GM12878 (cell line): Measurements from ENCODE around the gene CHN2. TPM values are rescaled to one million over a fixed set of nuclear protein-coding genes. Genes with fewer than 3 reads are reported as not detected.

ENCODE experiments used
- ATAC-seq: fragments of 200-7000 bp; cut with Tn5 transposase; 3 replicates; pipeline ENCODE4 v1.9.1; 2020; ENCODE audit warnings: mild to moderate bottlenecking, moderate library complexity
- BruUV-seq: library from RNA; stranded (reverse); fragments of 400-500 nt; replicated peaks from 2 replicates; lab custom pipeline; 2021; lab: Mats Ljungman, UMichigan
- CTCF ChIA-PET: fragments of 300-600 bp; sonication (Branson Sonifier 250); formaldehyde crosslinking; extraction: SDS; loops from one replicate; lab custom pipeline; 2021; ENCODE audit warnings: inconsistent platforms; lab: Yijun Ruan, JAX
- POLR2A ChIA-PET: fragments of 350-600 bp; formaldehyde crosslinking; extraction: SDS; loops from one replicate; lab custom pipeline; 2021; ENCODE audit warnings: inconsistent platforms; lab: Charles Lee
- RAD21 ChIA-PET: fragments of 300-600 bp; sonication (Branson Sonifier 250); formaldehyde crosslinking; loops from one replicate; lab custom pipeline; 2023; ENCODE audit warnings: antibody characterized with exemption; ENCODE audit not compliant: unreplicated experiment; lab: Charles Lee
- SMC1A ChIA-PET: fragments of 300-600 bp; sonication (Branson Sonifier 250); formaldehyde crosslinking; loops from one replicate; lab custom pipeline; 2023; ENCODE audit not compliant: unreplicated experiment, uncharacterized antibody; lab: Charles Lee
- DNase-seq: peaks from one replicate; pipeline ENCODE4 v3.0.0-alpha.2; 2011; ENCODE audit warnings: low read depth, low spot score
- FAIRE-seq: peaks from 3 replicates; lab custom pipeline; 2011; peaks lifted over from hg19 to GRCh38; lab: Jason Lieb, UNC
- H2AFZ ChIP-seq: 2 replicates; pipeline ENCODE4 v1.6.0; 2011; ENCODE audit warnings: low read depth, low read length, control low read depth; ENCODE audit not compliant: control insufficient read depth
- H3K27ac ChIP-seq: 2 replicates; pipeline ENCODE4 v1.5.1; 2011; ENCODE audit warnings: control low read depth; ENCODE audit not compliant: control insufficient read depth, insufficient read depth
- H3K27me3 ChIP-seq, 2 experiments: replicated peaks in 1 of 2; 2 replicates each; pipeline versions ENCODE4 v1.6.0 to v1.6.1; 2011; ENCODE audit warnings: low read length in 1 of 2; ENCODE audit not compliant: control insufficient read depth in 2 of 2, insufficient read depth in 2 of 2
- H3K36me3 ChIP-seq, 2 experiments: 2 replicates each; pipeline ENCODE4 v1.5.1; 2011; ENCODE audit warnings: low read length in 1 of 2; ENCODE audit not compliant: control insufficient read depth in 2 of 2, insufficient read depth in 2 of 2
- H3K4me1 ChIP-seq: 2 replicates; pipeline ENCODE4 v1.6.1; 2011; ENCODE audit warnings: mild to moderate bottlenecking, low read length, moderate library complexity, mixed read lengths; ENCODE audit not compliant: control insufficient read depth, insufficient read depth
- H3K4me2 ChIP-seq: 2 replicates; pipeline ENCODE4 v1.6.0; 2011; ENCODE audit warnings: control low read depth; ENCODE audit not compliant: control insufficient read depth, insufficient read depth
- H3K4me3 ChIP-seq: fragments of 200-600 bp; sonication (generic); 2 replicates; pipeline ENCODE4 v1.5.1; 2016
- H3K79me2 ChIP-seq: 2 replicates; pipeline ENCODE4 v1.6.0; 2011; ENCODE audit warnings: low read length; ENCODE audit not compliant: control insufficient read depth, insufficient read depth
- H3K9ac ChIP-seq: 2 replicates; pipeline ENCODE4 v1.8.0; 2011; ENCODE audit warnings: low read length, control low read depth, mixed read lengths; ENCODE audit not compliant: control insufficient read depth, insufficient read depth
- H3K9me3 ChIP-seq: replicated peaks from 3 replicates; pipeline ENCODE4 v1.5.1; 2011; ENCODE audit warnings: mild to moderate bottlenecking, low read length; ENCODE audit not compliant: control insufficient read depth, insufficient read depth
- H4K20me1 ChIP-seq: 2 replicates; pipeline ENCODE4 v1.6.0; 2011; ENCODE audit not compliant: control insufficient read depth, insufficient read depth
- WGBS: methylation state at CpG from one replicate; pipeline ENCODE4 v1.1.6; 2016; ENCODE audit warnings: low lambda C conversion rate; ENCODE audit not compliant: insufficient replicate concordance, insufficient coverage; ENCODE audit errors: missing lambda C conversion rate; 5-methylcytosine and 5-hydroxymethylcytosine counted together
- in situ Hi-C: fragments of 300-500 bp; cut with MboI; formaldehyde crosslinking; loops from 9 replicates; pipeline ENCODE4 v1.14.3; 2018; ENCODE audit warnings: mixed read lengths
- intact Hi-C: fragments of 100-400 bp; cut with micrococcal nuclease; formaldehyde crosslinking; loops from one replicate; pipeline ENCODE4 v1.14.2; 2022; ENCODE audit not compliant: unreplicated experiment
- polyA plus RNA-seq, 11 experiments: library from polyadenylated mRNA; depleted of rRNA in 4 of 11; unstranded in 6 of 11; stranded (reverse) in 5 of 11; fragments of >200 nt; fragmentation: Nextera tagmentation in 4 of 11; fragmentation: Illumina TruSeq in 1 of 11; extraction: Ambion mirVana in 4 of 11; extraction: Trizol in 1 of 11; gene quantifications; 1 replicate in 1 of 11; 2 replicates in 10 of 11; pipeline versions ENCODE4 v1.2.1 to v1.2.3, GENCODE V29; 2011 to 2016; ENCODE audit warnings: inconsistent platforms in 2 of 11, missing spikeins in 2 of 11, low read depth in 1 of 11
- total RNA-seq, 4 experiments: library from RNA; depleted of rRNA in 3 of 4; stranded (reverse); fragments of >200 nt in 3 of 4; fragmentation: Illumina TruSeq in 1 of 4; extraction: Trizol in 1 of 4; gene quantifications; 2 replicates each; pipeline versions ENCODE4 v1.2.1 to v1.2.3, GENCODE V29; 2013 to 2021
- TF ChIP-seq, protein P1 (sequence below): IDR thresholded peaks from 2 replicates; pipeline ENCODE4 v1.6.1; 2012; ENCODE audit warnings: improper control_type of control experiment, low read depth, low read length; ENCODE audit not compliant: insufficient replicate concordance

The CHN2 gene
- total and polyA plus RNA-seq, 10 of the 15 experiments (the other 5 are each of a cell fraction or from before 2014, with no cell fraction given): 0.11 to 3.8 (median 0.37) TPM; not detected in 2

DNA sequence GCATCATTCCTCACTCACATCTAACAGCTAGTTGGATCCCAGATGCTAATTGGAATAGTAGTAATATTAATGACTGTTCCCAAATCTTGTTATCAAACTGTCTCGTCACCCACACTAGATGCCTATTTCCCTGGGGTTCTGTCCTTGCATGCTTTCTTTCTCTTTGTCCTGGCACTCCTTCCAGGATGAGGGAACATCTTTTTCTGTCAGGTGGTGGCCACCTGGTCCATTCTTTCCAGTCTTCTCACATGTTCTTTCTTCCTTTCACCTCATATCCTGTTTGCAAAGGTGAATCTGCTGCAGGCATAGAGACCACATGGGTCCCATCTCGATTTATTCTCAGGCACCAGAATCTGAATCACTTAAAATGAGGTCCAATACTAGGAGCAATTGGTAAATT lies 126.0 kb downstream of the CHN2 start:
- Histone ChIP-seq H3K4me3 (no peak overlapping the region), H3K27ac (no peak overlapping the region), H3K79me2 (no peaks in the 10 kb centered on the region), H3K4me2 (no peak overlapping the region), H4K20me1 (no peaks in the 10 kb centered on the region), H3K36me3 (no peaks in the 10 kb centered on the region), H3K27me3 (no peaks in the 10 kb centered on the region; a peak in 2 of 4 replicates), H3K4me1 (no peaks in the 10 kb centered on the region), H3K9me3 (no peaks in the 10 kb centered on the region; the same call in 2 of the 3 replicates), H2AFZ (no peak overlapping the region), H3K9ac (no peak overlapping the region)
- SMC1A ChIA-PET: interaction anchor here (1.4 kb wide), 1 partner anchor 9 kb away, joined by 4 read pairs; no protein-coding TSS in a partner anchor
- WGBS: 13% methylated on average over 2 of the region's 2 CpGs
- POLR2A ChIA-PET: no interaction called here
- RAD21 ChIA-PET: no interaction called here
- CTCF ChIA-PET: interaction anchor here (0.5 kb wide), 1 partner anchor 102 kb away, joined by 3 read pairs; no protein-coding TSS in a partner anchor
- ATAC-seq (no peak), DNase-seq (no peak), FAIRE-seq (no peak)
- TF ChIP-seq, protein P1, sequence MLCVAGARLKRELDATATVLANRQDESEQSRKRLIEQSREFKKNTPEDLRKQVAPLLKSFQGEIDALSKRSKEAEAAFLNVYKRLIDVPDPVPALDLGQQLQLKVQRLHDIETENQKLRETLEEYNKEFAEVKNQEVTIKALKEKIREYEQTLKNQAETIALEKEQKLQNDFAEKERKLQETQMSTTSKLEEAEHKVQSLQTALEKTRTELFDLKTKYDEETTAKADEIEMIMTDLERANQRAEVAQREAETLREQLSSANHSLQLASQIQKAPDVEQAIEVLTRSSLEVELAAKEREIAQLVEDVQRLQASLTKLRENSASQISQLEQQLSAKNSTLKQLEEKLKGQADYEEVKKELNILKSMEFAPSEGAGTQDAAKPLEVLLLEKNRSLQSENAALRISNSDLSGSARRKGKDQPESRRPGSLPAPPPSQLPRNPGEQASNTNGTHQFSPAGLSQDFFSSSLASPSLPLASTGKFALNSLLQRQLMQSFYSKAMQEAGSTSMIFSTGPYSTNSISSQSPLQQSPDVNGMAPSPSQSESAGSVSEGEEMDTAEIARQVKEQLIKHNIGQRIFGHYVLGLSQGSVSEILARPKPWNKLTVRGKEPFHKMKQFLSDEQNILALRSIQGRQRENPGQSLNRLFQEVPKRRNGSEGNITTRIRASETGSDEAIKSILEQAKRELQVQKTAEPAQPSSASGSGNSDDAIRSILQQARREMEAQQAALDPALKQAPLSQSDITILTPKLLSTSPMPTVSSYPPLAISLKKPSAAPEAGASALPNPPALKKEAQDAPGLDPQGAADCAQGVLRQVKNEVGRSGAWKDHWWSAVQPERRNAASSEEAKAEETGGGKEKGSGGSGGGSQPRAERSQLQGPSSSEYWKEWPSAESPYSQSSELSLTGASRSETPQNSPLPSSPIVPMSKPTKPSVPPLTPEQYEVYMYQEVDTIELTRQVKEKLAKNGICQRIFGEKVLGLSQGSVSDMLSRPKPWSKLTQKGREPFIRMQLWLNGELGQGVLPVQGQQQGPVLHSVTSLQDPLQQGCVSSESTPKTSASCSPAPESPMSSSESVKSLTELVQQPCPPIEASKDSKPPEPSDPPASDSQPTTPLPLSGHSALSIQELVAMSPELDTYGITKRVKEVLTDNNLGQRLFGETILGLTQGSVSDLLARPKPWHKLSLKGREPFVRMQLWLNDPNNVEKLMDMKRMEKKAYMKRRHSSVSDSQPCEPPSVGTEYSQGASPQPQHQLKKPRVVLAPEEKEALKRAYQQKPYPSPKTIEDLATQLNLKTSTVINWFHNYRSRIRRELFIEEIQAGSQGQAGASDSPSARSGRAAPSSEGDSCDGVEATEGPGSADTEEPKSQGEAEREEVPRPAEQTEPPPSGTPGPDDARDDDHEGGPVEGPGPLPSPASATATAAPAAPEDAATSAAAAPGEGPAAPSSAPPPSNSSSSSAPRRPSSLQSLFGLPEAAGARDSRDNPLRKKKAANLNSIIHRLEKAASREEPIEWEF: no peak
- intact Hi-C loops (loop anchor here (5.0 kb wide), 1 partner anchor 87 kb away; no protein-coding TSS in a partner anchor), in situ Hi-C loops (no loop called here)
- no TSS peak for BruUV-seq
